AG04449 (cell line): ENCODE results near the gene SERPINB6.

Source experiments
- CTCF ChIA-PET: fragments of 350-600 bp; formaldehyde crosslinking; extraction: SDS; loops from one replicate; lab custom pipeline; 2021; ENCODE audit warnings: antibody characterized with exemption; lab: Yijun Ruan, JAX
- POLR2A ChIA-PET: fragments of 400-600, 350-600 bp; formaldehyde crosslinking; extraction: SDS; loops from one replicate; lab custom pipeline; 2020; ENCODE audit warnings: antibody characterized with exemption, inconsistent platforms; lab: Yijun Ruan, JAX
- DNase-seq: peaks from one replicate; pipeline ENCODE4 v3.0.0-alpha.2; 2010; ENCODE audit warnings: low read depth, low spot score
- H3K4me3 ChIP-seq: 2 replicates; pipeline ENCODE4 v1.5.1; 2011; ENCODE audit warnings: low read depth, mild to moderate bottlenecking, control low read depth, low read length
- CTCF ChIP-seq: IDR thresholded peaks from one replicate; pipeline ENCODE4 v1.5.1; 2011; ENCODE audit warnings: mild to moderate bottlenecking, moderate library complexity, low read length, control low read depth, inconsistent platforms; ENCODE audit not compliant: insufficient read depth; ENCODE audit errors: missing control alignments

The SERPINB6 gene

GRCh38 chr6:2948228-2949025 is 22.9 kb downstream of the SERPINB6 start:
- DNase-seq: no peak
- ChIA-PET POLR2A (no interaction called here), CTCF (interaction anchor here (1.1 to 8.0 kb wide), 4 partner anchors 12 to 103 kb away, joined by 4 to 210 read pairs (median 18); no protein-coding TSS in a partner anchor)
- no peak for TF ChIP-seq CTCF
- H3K4me3 ChIP-seq: no peak overlapping the region

GRCh38 chr6:2947445-2947844 is 23.9 kb downstream of the SERPINB6 start:
- ChIA-PET POLR2A (no interaction called here), CTCF (interaction anchor here (1.1 to 8.0 kb wide), 4 partner anchors 13 to 102 kb away, joined by 4 to 210 read pairs (median 18); no protein-coding TSS in a partner anchor)
- no peak for DNase-seq
- no peak for TF ChIP-seq CTCF
- H3K4me3 ChIP-seq: no peak overlapping the region

- no peak overlapping the region for H3K4me3 ChIP-seq
- ChIA-PET CTCF (interaction anchor here (0.9 to 17.4 kb wide), 5 partner anchors 9 to 195 kb away, joined by 3 to 252 read pairs (median 5); no protein-coding TSS in a partner anchor), POLR2A (no interaction called here)
- no peak for TF ChIP-seq CTCF
- DNase-seq: no peak
Measured at GRCh38 chr6:2945153-2945452, 26.3 kb downstream of the SERPINB6 start.

GRCh38 chr6:2944405-2945152 is 26.8 kb downstream of the SERPINB6 start:
- ChIA-PET POLR2A (no interaction called here), CTCF (interaction anchor here (0.8 to 17.4 kb wide), 9 partner anchors 9 to 195 kb away, joined by 3 to 252 read pairs (median 4); partner anchors contain the start of gene MYLK4)
- TF ChIP-seq CTCF: no peak
- H3K4me3 ChIP-seq: no peak overlapping the region
- DNase-seq: no peak

- no peak overlapping the region for H3K4me3 ChIP-seq
- no peak for DNase-seq
- TF ChIP-seq CTCF: no peak
- ChIA-PET CTCF (interaction anchor here (1.1 to 17.4 kb wide), 6 partner anchors 9 to 152 kb away, joined by 3 to 252 read pairs (median 4); no protein-coding TSS in a partner anchor), POLR2A (no interaction called here)
Measured at GRCh38 chr6:2943564-2943955, 27.8 kb downstream of the SERPINB6 start.
